ENCODE measurements around the gene GIT2.

DNA sequence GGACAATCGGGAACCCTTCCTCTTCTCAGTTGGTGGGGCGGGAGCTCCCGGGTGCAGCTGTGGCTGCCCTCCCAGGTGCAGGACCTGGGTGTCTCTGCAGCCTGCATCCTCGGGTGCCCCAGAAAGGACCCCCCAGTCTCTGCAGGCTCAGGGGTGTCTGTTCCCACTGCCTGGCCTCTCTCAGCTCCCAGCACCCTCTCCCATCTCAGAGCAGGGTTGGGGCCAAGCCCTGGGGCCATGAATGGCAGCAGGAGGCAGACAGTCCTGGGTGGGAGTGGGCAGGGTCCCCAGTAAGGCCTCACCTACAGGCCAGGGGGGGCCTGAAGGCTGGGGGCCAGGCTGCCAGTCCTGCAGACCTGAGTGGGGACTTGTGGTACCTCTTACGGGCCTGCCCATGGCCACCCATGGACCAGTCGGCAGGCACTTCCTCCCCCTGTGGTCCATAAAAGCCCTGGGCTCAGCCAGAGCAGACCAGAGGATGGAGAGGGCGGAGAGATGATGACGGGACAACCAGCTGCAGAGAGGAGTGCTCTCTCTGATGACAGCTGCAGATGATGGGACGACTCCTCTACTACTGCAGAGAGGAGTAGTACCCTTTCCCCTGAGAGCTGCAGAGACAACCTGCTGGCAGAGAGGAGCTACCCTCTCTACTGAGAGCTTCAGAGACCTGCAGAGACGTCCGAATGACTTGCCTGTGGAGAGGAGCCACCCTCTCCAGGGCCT is 69.5 kb downstream of the GIT2 start:
- TF ChIP-seq CTCF (IDR thresholded peaks at IDR 0.05) (no peak), POLR2A (IDR thresholded peaks at IDR 0.05) (no peak)
